Heart left ventricle (tissue), 16 donors: ENCODE data around the gene ATCAY. TPM values are rescaled to one million over a fixed set of nuclear protein-coding genes. Genes with fewer than 3 reads are reported as not detected.
A peak's percentile ranks its signal among the peaks of the same experiment; 100 is the strongest.

Experiments used
- ATAC-seq, 4 donors: fragments of 200-7000 bp; cut with Tn5 transposase; one replicate each; pipeline ENCODE4 v1.9.1; 2020 to 2022; ENCODE audit warnings: moderate library complexity in 4 of 4, mild to moderate bottlenecking in 3 of 4, moderate number of reproducible peaks in 1 of 4
- DNase-seq, 5 donors: peaks; one replicate each; pipeline ENCODE4 v3.0.0-alpha.2; 2020
- H3K27ac ChIP-seq, 12 donors: fragments of 200-600 bp; sonication (generic) in 4 of 12; one replicate each; pipeline versions ENCODE4 v1.5.0 to v1.8.0; 2016 to 2022; ENCODE audit warnings: mild to moderate bottlenecking in 2 of 12
- H3K27me3 ChIP-seq, 9 donors: fragments of 200-600 bp; sonication (generic) in 2 of 9; one replicate each; pipeline versions ENCODE4 v1.5.1 to v1.8.0; 2016 to 2022; ENCODE audit warnings: mild to moderate bottlenecking in 3 of 9
- H3K36me3 ChIP-seq, 9 donors: fragments of 200-600 bp; sonication (generic) in 2 of 9; one replicate each; pipeline versions ENCODE4 v1.5.0 to v1.8.0; 2018 to 2022; ENCODE audit warnings: mild to moderate bottlenecking in 2 of 9
- H3K4me1 ChIP-seq, 12 donors: fragments of 200-600 bp; sonication (generic) in 4 of 12; one replicate each; pipeline versions ENCODE4 v1.5.0 to v1.8.0; 2016 to 2022; ENCODE audit warnings: mild to moderate bottlenecking in 3 of 12
- H3K4me3 ChIP-seq, 12 donors: fragments of 200-600 bp; sonication (generic) in 4 of 12; one replicate each; pipeline versions ENCODE4 v1.5.0 to v1.8.0; 2017 to 2022; ENCODE audit warnings: mild to moderate bottlenecking in 9 of 12, moderate library complexity in 4 of 12
- H3K9me3 ChIP-seq, 12 donors: fragments of 200-600 bp; sonication (generic) in 4 of 12; one replicate each; pipeline versions ENCODE4 v1.5.0 to v1.8.0; 2016 to 2022; ENCODE audit warnings: mild to moderate bottlenecking in 1 of 12
- CTCF ChIP-seq, 12 donors: fragments of 200-600 bp; sonication (generic) in 4 of 12; IDR thresholded peaks; one replicate each; pipeline versions ENCODE4 v1.5.0 to v1.8.0; 2018 to 2022; ENCODE audit warnings: antibody characterized with exemption in 12 of 12, mild to moderate bottlenecking in 5 of 12
- POLR2A ChIP-seq, 2 donors: fragments of 450-650 bp; IDR thresholded peaks; one replicate each; pipeline ENCODE4 v1.6.1; 2017; ENCODE audit warnings: antibody characterized with exemption in 2 of 2, mild to moderate bottlenecking in 2 of 2, moderate library complexity in 2 of 2
- WGBS, 4 donors: extraction: QIAGEN DNeasy Blood & Tissue Kit in 2 of 4; methylation state at CpG; one replicate each; pipeline versions ENCODE4 v1.1.5 to v1.1.7; 2013 to 2018; 5-methylcytosine and 5-hydroxymethylcytosine counted together
- intact Hi-C, 10 donors: fragments of 100-400 bp; cut with DNase I; formaldehyde crosslinking; loops; one replicate each; pipeline versions ENCODE4 v1.11.1 to v1.14.2; 2022
- polyA plus RNA-seq, 2 donors: library from polyadenylated mRNA; stranded (reverse); fragments of 200-250 nt; gene quantifications; one replicate each; pipeline ENCODE4 v1.2.3, GENCODE V29; 2013
- total RNA-seq, 9 donors: library from RNA; depleted of rRNA in 2 of 9; stranded (reverse); fragments of >200 nt in 2 of 9; fragmentation: NEBNext Ultra II Directional in 3 of 9; extraction: Animal tissue kit (Norgen Biotek cat#: 25700) in 3 of 9; gene quantifications; one replicate each; pipeline versions ENCODE4 v1.1.0 to v1.2.4, GENCODE V29; 2016 to 2023
- donor health status: ischemic (EF 13 %, LVEDD 7.1; RV severe dilation, severe dysfunction).
- donor health status: healthy with polysubstance abuse.
- donor health status: DM: no; HTN: yes; CAD: no.
- donor health status: DM: no; HTN: no; CAD: no.
- donor health status: ischemic (EF 25% LVEDD 6.9; RV normal size, moderate dysfunction).
- donor health status: ischemic (EF 25% LVEDD 5.7; RV mildly dilated, moderate dysfunction).
- donor health status: healthy.
- donor health status: DM: yes; HTN: yes; CAD: no.
- donor health status: ischemic (EF 35%, LVEDD 5.7; RV mildly dilated, moderate dysfunction).
- donor health status: nonischemic (EF 11% LVEDD 7.7; RV severe dilation, severe dysfunction).
- donor health status: DM: yes; HTN: yes; CAD: no.
- donor health status: PGD.
- donor health status: ischemic (EF 29% LVEDD 5.4; RV normal size, mild dysfunction).
- donor health status: nonischemic (EF 23%, LVEDD 6.1; RV moderate dilation, normal function).

ATCAY gene
- total and polyA plus RNA-seq, 11 donors, result not detected

- Histone ChIP-seq H3K27me3 (peaks cover 6 to 31% (median 11%) of the 10 kb centered on the region in 9 donors), H3K36me3 (no peaks in the 10 kb centered on the region), H3K9me3 (no peaks in the 10 kb centered on the region), H3K4me1 (peaks cover 0 to 5% (median 0%) of the 10 kb centered on the region in 12 donors), H3K27ac (no peak overlapping the region), H3K4me3 (no peak overlapping the region)
- 64 to 80% (median 75%) methylated on average over 9 to 12 of the region's 12 CpGs for WGBS, 4 donors
- DNase-seq (no peak), ATAC-seq (no peak)
- intact Hi-C loops, result no loop called here
- no peak for TF ChIP-seq POLR2A (IDR thresholded peaks at IDR 0.05)
- no peak for TF ChIP-seq CTCF (IDR thresholded peaks at IDR 0.05)
Observed at GRCh38 chr19:3863648-3864047, 16.8 kb upstream of the ATCAY start.

- intact Hi-C loops, result no loop called here
- ATAC-seq (no peak), DNase-seq (no peak)
- Histone ChIP-seq H3K9me3 (peaks cover 0 to 7% (median 0%) of the 10 kb centered on the region in 12 donors), H3K27ac (no peak overlapping the region), H3K36me3 (no peaks in the 10 kb centered on the region), H3K4me1 (peaks cover 0 to 10% (median 0%) of the 10 kb centered on the region in 12 donors), H3K4me3 (no peak overlapping the region), H3K27me3 (peaks cover 20 to 63% (median 31%) of the 10 kb centered on the region in 9 donors)
- no peak for TF ChIP-seq POLR2A (IDR thresholded peaks at IDR 0.05)
- no peak for TF ChIP-seq CTCF (IDR thresholded peaks at IDR 0.05)
- WGBS, 4 donors, result 49 to 61% (median 57%) methylated on average over 14 of the region's 14 CpGs
Observed at GRCh38 chr19:3866910-3867638, 13.4 kb upstream of the ATCAY start.

- Histone ChIP-seq H3K4me3 (peak overlapping the region in 3 of 12 donors; percentile 8 to 25 (median 15)), H3K27me3 (peaks cover 20 to 64% (median 31%) of the 10 kb centered on the region in 9 donors), H3K27ac (no peak overlapping the region), H3K4me1 (peaks cover 0 to 10% (median 0%) of the 10 kb centered on the region in 12 donors), H3K9me3 (peaks cover 0 to 7% (median 0%) of the 10 kb centered on the region in 12 donors), H3K36me3 (no peaks in the 10 kb centered on the region)
- ATAC-seq (no peak), DNase-seq (no peak)
- WGBS, 4 donors, result 10 to 18% (median 14%) methylated on average over 20 to 30 of the region's 30 CpGs
- TF ChIP-seq CTCF (IDR thresholded peaks at IDR 0.05) (no peak), POLR2A (IDR thresholded peaks at IDR 0.05) (no peak)
- intact Hi-C loops, result no loop called here
Observed at GRCh38 chr19:3867971-3868769, 12.3 kb upstream of the ATCAY start.
